H1 (cell line): ENCODE measurements around the gene PDCD10. TPM values are rescaled to one million over a fixed set of nuclear protein-coding genes. Genes with fewer than 3 reads are reported as not detected.

Experiments used
- POLR2A ChIP-seq, 2 experiments: IDR thresholded peaks; 1 replicate in 1 of 2; 2 replicates in 1 of 2; pipeline ENCODE4 v1.6.1; 2011; ENCODE audit warnings: low read depth in 2 of 2, low read length in 2 of 2, mild to moderate bottlenecking in 2 of 2; ENCODE audit errors: control extremely low read depth in 1 of 2
- TBP ChIP-seq: IDR thresholded peaks from 2 replicates; pipeline ENCODE4 v1.6.1; 2011; ENCODE audit warnings: low read depth, low read length, improper control_type of control experiment
- polyA plus RNA-seq, 7 experiments: library from polyadenylated mRNA; depleted of rRNA in 3 of 7; stranded (reverse) in 5 of 7; unstranded in 2 of 7; fragments of >200 nt in 5 of 7; fragments of 200-250 nt in 2 of 7; gene quantifications; 1 replicate in 5 of 7; 2 replicates in 1 of 7; 4 replicates in 1 of 7; pipeline versions ENCODE4 v1.2.1 to v1.2.3, GENCODE V29; 2011 to 2013; ENCODE audit warnings: missing spikeins in 2 of 7, mixed read lengths in 2 of 7
- total RNA-seq: library from RNA; stranded (reverse); fragmentation: NEBNext Ultra II Directional; extraction: Animal tissue kit (Norgen Biotek cat#: 25700); gene quantifications from 2 replicates; pipeline ENCODE4 v1.2.1, GENCODE V29; 2021
- TF ChIP-seq, protein P1 (sequence below): fragments of 300-600 bp; sonication (generic); IDR thresholded peaks from 2 replicates; pipeline ENCODE4 v1.7.1; 2012; ENCODE audit warnings: low read length, moderate library complexity, mild to moderate bottlenecking, inconsistent platforms; ENCODE audit not compliant: insufficient replicate concordance

The PDCD10 gene
- total and polyA plus RNA-seq, 2 of the 8 experiments (the other 6 are each of a cell fraction or from before 2014, with no cell fraction given), result 52.0 to 76.6 TPM

DNA sequence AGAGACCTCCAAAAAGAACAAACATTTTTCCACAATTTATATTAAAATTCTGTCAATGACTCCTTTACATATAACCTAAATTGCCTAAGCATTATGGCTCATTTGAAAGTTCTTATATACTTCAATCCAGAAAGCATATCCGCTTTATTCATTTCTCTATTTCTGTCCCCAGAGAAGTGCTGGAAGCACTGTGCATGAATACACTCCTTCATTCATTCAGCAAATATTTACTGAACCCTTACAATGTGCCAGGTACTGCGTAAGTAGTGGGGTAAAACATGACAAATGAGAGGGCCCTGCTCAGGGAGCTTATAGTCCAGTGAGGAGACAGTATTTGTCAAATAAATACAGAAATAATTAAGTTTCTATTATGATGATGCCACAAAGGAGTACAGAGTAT lies 3.3 kb downstream of the PDCD10 start (continued):
- TF ChIP-seq, protein P1, sequence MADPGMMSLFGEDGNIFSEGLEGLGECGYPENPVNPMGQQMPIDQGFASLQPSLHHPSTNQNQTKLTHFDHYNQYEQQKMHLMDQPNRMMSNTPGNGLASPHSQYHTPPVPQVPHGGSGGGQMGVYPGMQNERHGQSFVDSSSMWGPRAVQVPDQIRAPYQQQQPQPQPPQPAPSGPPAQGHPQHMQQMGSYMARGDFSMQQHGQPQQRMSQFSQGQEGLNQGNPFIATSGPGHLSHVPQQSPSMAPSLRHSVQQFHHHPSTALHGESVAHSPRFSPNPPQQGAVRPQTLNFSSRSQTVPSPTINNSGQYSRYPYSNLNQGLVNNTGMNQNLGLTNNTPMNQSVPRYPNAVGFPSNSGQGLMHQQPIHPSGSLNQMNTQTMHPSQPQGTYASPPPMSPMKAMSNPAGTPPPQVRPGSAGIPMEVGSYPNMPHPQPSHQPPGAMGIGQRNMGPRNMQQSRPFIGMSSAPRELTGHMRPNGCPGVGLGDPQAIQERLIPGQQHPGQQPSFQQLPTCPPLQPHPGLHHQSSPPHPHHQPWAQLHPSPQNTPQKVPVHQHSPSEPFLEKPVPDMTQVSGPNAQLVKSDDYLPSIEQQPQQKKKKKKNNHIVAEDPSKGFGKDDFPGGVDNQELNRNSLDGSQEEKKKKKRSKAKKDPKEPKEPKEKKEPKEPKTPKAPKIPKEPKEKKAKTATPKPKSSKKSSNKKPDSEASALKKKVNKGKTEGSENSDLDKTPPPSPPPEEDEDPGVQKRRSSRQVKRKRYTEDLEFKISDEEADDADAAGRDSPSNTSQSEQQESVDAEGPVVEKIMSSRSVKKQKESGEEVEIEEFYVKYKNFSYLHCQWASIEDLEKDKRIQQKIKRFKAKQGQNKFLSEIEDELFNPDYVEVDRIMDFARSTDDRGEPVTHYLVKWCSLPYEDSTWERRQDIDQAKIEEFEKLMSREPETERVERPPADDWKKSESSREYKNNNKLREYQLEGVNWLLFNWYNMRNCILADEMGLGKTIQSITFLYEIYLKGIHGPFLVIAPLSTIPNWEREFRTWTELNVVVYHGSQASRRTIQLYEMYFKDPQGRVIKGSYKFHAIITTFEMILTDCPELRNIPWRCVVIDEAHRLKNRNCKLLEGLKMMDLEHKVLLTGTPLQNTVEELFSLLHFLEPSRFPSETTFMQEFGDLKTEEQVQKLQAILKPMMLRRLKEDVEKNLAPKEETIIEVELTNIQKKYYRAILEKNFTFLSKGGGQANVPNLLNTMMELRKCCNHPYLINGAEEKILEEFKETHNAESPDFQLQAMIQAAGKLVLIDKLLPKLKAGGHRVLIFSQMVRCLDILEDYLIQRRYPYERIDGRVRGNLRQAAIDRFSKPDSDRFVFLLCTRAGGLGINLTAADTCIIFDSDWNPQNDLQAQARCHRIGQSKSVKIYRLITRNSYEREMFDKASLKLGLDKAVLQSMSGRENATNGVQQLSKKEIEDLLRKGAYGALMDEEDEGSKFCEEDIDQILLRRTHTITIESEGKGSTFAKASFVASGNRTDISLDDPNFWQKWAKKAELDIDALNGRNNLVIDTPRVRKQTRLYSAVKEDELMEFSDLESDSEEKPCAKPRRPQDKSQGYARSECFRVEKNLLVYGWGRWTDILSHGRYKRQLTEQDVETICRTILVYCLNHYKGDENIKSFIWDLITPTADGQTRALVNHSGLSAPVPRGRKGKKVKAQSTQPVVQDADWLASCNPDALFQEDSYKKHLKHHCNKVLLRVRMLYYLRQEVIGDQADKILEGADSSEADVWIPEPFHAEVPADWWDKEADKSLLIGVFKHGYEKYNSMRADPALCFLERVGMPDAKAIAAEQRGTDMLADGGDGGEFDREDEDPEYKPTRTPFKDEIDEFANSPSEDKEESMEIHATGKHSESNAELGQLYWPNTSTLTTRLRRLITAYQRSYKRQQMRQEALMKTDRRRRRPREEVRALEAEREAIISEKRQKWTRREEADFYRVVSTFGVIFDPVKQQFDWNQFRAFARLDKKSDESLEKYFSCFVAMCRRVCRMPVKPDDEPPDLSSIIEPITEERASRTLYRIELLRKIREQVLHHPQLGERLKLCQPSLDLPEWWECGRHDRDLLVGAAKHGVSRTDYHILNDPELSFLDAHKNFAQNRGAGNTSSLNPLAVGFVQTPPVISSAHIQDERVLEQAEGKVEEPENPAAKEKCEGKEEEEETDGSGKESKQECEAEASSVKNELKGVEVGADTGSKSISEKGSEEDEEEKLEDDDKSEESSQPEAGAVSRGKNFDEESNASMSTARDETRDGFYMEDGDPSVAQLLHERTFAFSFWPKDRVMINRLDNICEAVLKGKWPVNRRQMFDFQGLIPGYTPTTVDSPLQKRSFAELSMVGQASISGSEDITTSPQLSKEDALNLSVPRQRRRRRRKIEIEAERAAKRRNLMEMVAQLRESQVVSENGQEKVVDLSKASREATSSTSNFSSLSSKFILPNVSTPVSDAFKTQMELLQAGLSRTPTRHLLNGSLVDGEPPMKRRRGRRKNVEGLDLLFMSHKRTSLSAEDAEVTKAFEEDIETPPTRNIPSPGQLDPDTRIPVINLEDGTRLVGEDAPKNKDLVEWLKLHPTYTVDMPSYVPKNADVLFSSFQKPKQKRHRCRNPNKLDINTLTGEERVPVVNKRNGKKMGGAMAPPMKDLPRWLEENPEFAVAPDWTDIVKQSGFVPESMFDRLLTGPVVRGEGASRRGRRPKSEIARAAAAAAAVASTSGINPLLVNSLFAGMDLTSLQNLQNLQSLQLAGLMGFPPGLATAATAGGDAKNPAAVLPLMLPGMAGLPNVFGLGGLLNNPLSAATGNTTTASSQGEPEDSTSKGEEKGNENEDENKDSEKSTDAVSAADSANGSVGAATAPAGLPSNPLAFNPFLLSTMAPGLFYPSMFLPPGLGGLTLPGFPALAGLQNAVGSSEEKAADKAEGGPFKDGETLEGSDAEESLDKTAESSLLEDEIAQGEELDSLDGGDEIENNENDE, result no peak
- TF ChIP-seq POLR2A (IDR thresholded peaks at IDR 0.05; ENCODE audit: control extremely low read depth in 1 of 2, low read depth in 2 of 2, low read length in 2 of 2), result no peak
- no peak for TF ChIP-seq TBP
